ENCODE data around the gene ARL17B.
"Not testable (repeated sequence)": the region's sequence is repeated elsewhere in the genome, so short reads cannot be mapped to it uniquely, and the experiment has no call there.

DNA sequence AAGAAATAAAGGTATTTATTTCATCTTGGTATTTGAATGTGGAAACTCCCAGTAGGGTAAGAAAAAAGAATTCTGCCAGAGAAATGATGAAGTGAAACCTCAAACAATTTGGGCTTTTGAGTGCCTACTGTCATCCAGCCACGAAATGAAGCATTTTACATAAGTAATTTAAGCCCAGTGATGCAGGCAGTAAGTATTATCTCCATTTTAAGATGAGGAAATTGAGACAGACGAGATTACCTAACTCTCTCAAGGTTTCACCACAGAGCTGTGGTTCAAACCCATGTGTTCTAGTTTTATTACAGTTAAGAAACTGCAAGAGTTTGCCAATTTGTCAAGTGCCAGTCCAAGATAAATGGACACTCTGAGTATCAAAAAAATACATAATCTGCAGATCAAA lies 13.2 kb downstream of the ARL17B start:
- TF ChIP-seq, protein P1, sequence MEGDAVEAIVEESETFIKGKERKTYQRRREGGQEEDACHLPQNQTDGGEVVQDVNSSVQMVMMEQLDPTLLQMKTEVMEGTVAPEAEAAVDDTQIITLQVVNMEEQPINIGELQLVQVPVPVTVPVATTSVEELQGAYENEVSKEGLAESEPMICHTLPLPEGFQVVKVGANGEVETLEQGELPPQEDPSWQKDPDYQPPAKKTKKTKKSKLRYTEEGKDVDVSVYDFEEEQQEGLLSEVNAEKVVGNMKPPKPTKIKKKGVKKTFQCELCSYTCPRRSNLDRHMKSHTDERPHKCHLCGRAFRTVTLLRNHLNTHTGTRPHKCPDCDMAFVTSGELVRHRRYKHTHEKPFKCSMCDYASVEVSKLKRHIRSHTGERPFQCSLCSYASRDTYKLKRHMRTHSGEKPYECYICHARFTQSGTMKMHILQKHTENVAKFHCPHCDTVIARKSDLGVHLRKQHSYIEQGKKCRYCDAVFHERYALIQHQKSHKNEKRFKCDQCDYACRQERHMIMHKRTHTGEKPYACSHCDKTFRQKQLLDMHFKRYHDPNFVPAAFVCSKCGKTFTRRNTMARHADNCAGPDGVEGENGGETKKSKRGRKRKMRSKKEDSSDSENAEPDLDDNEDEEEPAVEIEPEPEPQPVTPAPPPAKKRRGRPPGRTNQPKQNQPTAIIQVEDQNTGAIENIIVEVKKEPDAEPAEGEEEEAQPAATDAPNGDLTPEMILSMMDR (IDR thresholded peaks at IDR 0.05; ENCODE audit: insufficient read depth, low read length, poor library complexity, severe bottlenecking) = not testable (repeated sequence)
- not testable (repeated sequence) for TF ChIP-seq EZH2phosphoT487 (conservative IDR thresholded peaks at IDR 0.05; ENCODE audit: low read length)

Measured in SU-DHL-6 (cell line).